ENCODE measurements around the gene UBR2.

DNA sequence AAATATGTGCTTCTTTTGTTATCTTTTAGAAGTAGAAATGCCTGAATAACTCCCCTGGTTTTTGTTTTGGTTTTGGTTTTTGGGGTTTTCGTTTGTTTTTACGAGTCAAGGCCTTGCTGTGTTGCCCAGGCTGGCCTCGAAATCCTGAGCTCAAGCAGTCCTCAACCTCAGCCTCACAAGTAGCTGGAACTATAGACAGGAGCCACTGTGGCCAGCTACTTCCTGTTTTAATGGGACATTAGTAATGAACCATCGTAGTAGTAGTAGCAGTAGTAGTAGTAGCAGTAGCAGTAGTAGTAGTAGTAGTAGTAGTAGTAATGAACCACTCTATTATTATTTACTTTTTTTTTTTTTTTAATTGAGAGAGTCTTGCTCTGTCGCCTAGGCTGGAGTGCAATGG lies 66.0 kb downstream of the UBR2 start:
- TF ChIP-seq POLR2AphosphoS5 (IDR thresholded peaks at IDR 0.05; ENCODE audit: low read depth, low read length) (no peak), SUZ12 (IDR thresholded peaks at IDR 0.05; ENCODE audit: low read depth, low read length) (no peak)
